8988T (cell line): ENCODE data around the gene MGST2.

Experiments
- DNase-seq: peaks from one replicate; pipeline ENCODE4 v3.0.0; 2011

Gene MGST2

GRCh38 chr4:139645458-139645857 is 20.2 kb upstream of the MGST2 start:
- no peak for DNase-seq

GRCh38 chr4:139647184-139647583 is 18.4 kb upstream of the MGST2 start:
- DNase-seq: no peak

GRCh38 chr4:139647952-139648351 is 17.7 kb upstream of the MGST2 start:
- no peak for DNase-seq

GRCh38 chr4:139651282-139652194 is 14.1 kb upstream of the MGST2 start:
- DNase-seq: no peak

- no peak for DNase-seq
Observed at GRCh38 chr4:139654516-139654915, 11.1 kb upstream of the MGST2 start.

GRCh38 chr4:139655116-139655515 is 10.5 kb upstream of the MGST2 start:
- DNase-seq: no peak

- no peak for DNase-seq
Observed at GRCh38 chr4:139656614-139657486, 8.8 kb upstream of the MGST2 start.

- DNase-seq: no peak
Observed at GRCh38 chr4:139658185-139658584, 7.4 kb upstream of the MGST2 start.

- no peak for DNase-seq
Observed at GRCh38 chr4:139658586-139659382, 6.8 kb upstream of the MGST2 start.

GRCh38 chr4:139659735-139660424 is 5.7 kb upstream of the MGST2 start:
- no peak for DNase-seq

GRCh38 chr4:139660568-139661043 is 5.0 kb upstream of the MGST2 start:
- DNase-seq: no peak

- DNase-seq: no peak
Observed at GRCh38 chr4:139663561-139664138, 2.0 kb upstream of the MGST2 start.

- no peak for DNase-seq
Observed at GRCh38 chr4:139664442-139664841, 1.2 kb upstream of the MGST2 start.

GRCh38 chr4:139665079-139665689 is 435 bp upstream of the MGST2 start:
- no peak for DNase-seq

- no peak for DNase-seq
Observed at GRCh38 chr4:139666735-139667281, 1.2 kb downstream of the MGST2 start.

- DNase-seq: no peak
Observed at GRCh38 chr4:139668036-139668435, 2.4 kb downstream of the MGST2 start.

- no peak for DNase-seq
Observed at GRCh38 chr4:139668658-139669201, 3.1 kb downstream of the MGST2 start.

- DNase-seq: no peak
Observed at GRCh38 chr4:139669335-139669734, 3.7 kb downstream of the MGST2 start.

- no peak for DNase-seq
Observed at GRCh38 chr4:139669890-139670289, 4.3 kb downstream of the MGST2 start.

- no peak for DNase-seq
Observed at GRCh38 chr4:139670775-139671174, 5.2 kb downstream of the MGST2 start.

GRCh38 chr4:139672215-139672614 is 6.6 kb downstream of the MGST2 start:
- DNase-seq: no peak
